Measurements from ENCODE around the gene KLKB1. TPM values are rescaled to one million over a fixed set of nuclear protein-coding genes. Genes with fewer than 3 reads are reported as not detected.
"Not testable (repeated sequence)": the region's sequence is repeated elsewhere in the genome, so short reads cannot be mapped to it uniquely, and the experiment has no call there.

Gene KLKB1
- total RNA-seq, 1 experiment from 2014 or later, result not detected

DNA sequence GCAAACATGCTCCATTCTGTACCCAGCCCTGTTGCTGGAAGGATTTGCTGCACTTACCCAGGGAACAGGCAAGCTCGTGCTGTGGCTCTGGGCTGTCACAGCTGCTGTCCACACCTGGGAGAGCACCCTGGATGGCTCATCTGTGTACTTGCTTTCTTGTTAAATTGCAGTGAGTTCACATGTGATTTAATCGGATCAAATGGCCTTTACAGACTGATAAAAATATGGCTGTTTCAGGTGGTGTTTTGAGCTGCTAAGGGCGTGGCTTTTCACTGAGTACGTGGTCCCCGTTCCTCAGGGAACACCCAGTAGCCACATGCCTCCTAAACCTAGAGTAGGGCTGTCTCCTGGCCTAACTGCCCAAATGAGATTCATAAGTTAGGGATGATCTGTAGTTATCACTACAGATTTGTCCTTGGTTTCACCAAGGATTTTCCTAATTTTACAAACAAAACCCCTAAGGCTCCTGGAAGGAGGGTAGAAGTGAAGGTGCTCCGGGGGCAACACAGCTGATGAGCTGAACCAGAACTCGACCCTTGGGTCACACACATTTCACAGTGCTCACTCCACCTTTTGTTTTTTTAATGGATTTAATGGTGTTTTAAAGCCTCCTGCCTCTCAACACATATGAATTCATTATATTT lies 13.7 kb downstream of the KLKB1 start:
- no peaks in the 10 kb centered on the region for H3K9me3 ChIP-seq (replicated peaks)
- DNase-seq (ENCODE audit: low read depth in 1 of 2, low spot score in 2 of 2), result no peak

DNA sequence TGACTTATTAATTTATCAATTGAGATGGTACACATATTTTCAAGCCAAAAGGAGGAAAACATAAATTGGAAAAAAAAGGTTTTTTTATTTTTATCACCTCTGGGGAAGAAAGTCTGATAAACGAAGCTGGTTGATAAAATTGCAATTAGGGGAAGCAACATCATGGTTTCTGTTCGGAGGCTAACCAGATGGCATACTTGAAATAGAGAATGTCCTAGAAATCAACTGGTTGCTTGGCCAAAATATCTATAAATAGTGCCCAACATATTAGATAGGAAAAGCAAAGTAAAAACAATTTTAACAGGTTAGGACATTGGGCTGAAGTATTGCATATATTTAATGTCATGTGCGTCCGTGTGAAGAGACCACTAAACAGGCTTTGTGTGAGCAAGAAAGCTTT lies 14.3 kb downstream of the KLKB1 start:
- no peaks in the 10 kb centered on the region for H3K36me3 ChIP-seq
- H3K27ac ChIP-seq, result no peak overlapping the region
- no peak overlapping the region for H3K4me3 ChIP-seq
- no peaks in the 10 kb centered on the region for H3K4me1 ChIP-seq (replicated peaks)
- no peaks in the 10 kb centered on the region for H3K27me3 ChIP-seq (replicated peaks)
- DNase-seq (ENCODE audit: low read depth in 1 of 2, low spot score in 2 of 2), result no peak
- no peaks in the 10 kb centered on the region for H3K9me3 ChIP-seq (replicated peaks)

More for the DNA sequence above, 13.7 kb downstream of the KLKB1 start:
- Histone ChIP-seq H3K4me1 (replicated peaks) (no peaks in the 10 kb centered on the region), H3K36me3 (no peaks in the 10 kb centered on the region), H3K27ac (no peak overlapping the region), H3K4me3 (no peak overlapping the region), H3K27me3 (replicated peaks) (no peaks in the 10 kb centered on the region)

DNA sequence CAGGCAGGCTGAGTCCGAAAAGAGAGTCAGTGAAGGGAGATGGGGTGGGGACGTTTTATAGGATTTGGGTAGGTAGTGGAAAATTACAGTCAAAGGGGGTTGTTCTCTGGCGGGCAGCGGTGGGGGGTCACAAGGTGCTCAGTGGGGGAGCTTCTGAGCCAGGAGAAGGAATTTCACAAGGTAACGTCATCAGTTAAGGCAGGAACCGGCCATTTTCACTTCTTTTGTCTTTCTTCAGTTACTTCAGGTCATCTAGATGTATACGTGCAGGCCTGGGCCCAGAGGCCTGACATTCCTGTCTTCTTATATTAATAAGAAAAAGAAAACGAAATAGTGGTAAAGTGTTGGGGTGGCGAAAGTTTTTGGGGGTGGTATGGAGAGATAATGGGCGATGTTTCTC lies 14.7 kb downstream of the KLKB1 start:
- H3K36me3 ChIP-seq; DNase-seq (ENCODE audit: low read depth in 1 of 2, low spot score in 2 of 2); H3K4me1 ChIP-seq (replicated peaks); H3K27me3 ChIP-seq (replicated peaks); H3K9me3 ChIP-seq (replicated peaks); H3K27ac ChIP-seq; H3K4me3 ChIP-seq: not testable (repeated sequence)

DNA sequence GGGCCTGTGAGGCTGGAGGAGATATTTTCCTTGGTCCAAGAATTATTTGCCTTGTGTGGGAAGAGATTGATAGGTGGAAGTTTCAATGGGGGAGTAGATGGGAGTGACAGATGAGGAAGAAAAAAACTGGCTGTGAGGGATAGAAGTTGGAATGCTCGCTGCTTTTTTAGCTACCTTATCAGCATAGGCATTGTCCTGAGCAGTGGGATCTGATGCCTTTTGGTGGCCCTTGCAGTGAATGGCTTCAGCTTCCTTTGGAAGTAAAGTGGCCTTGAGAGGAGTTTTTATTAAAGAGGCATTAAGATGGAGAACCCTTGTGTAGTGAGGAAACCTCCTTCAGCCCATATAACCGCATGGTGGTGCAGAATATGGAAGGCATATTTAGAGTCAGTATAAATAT lies 16.0 kb downstream of the KLKB1 start:
- H3K27me3 ChIP-seq (replicated peaks), result no peaks in the 10 kb centered on the region
- no peaks in the 10 kb centered on the region for H3K4me1 ChIP-seq (replicated peaks)
- H3K27ac ChIP-seq, result no peak overlapping the region
- H3K9me3 ChIP-seq (replicated peaks), result no peaks in the 10 kb centered on the region
- DNase-seq (ENCODE audit: low read depth in 1 of 2, low spot score in 2 of 2), result no peak
- no peaks in the 10 kb centered on the region for H3K36me3 ChIP-seq
- H3K4me3 ChIP-seq, result no peak overlapping the region

DNA sequence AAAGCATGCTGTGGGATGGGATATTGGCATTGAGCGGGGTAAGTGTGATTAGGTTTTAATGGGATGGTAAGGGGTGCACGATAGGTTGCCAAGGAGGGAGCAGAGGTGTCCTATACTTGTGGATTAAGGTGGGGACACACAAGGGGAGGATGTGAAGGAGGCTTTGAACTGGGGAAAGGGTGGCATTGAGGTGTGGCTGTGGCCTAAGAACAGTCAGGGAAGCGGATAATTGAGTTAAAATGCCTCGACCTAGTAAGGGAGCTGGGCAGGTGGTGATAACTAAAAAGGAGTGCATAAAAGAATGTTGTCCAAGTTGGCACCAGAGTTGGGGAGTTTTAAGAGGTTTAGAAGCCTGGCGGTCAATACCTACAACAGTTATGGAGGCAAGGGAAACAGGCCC lies 17.5 kb downstream of the KLKB1 start:
- Histone ChIP-seq H3K27me3 (replicated peaks) (no peaks in the 10 kb centered on the region), H3K4me3 (no peak overlapping the region), H3K9me3 (replicated peaks) (no peaks in the 10 kb centered on the region), H3K36me3 (no peaks in the 10 kb centered on the region), H3K4me1 (replicated peaks) (no peaks in the 10 kb centered on the region), H3K27ac (no peak overlapping the region)
- no peak for DNase-seq (ENCODE audit: low read depth in 1 of 2, low spot score in 2 of 2)

DNA sequence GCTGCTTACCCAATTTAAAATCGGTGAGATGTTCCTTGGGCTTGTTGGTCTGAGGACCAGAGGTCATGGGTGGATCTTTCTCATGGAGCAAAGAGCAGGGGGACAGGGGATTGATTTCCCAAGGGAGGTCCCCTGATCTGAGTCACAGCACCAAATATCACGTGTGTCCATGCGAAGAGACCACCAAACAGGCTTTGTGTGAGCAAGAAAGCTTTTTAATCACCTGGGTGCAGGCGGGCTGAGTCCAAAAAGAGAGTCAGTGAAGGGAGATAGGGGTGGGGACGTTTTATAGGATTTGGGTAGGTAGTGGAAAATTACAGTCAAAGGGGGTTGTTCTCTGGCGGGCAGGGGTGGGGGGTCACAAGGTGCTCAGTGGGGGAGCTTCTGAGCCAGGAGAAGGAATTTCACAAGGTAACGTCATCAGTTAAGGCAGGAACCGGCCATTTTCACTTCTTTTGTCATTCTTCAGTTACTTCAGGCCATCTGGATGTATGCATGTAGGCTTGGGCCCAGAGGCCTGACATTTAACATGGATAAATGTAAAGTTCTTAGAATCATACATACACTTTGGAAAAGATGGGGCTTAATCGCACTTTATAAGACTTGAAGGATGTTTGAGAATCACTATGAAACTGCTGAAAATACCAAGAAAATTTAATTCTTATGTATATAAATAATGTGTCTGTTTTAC lies 19.9 kb downstream of the KLKB1 start:
- H3K9me3 ChIP-seq (replicated peaks); H3K27me3 ChIP-seq (replicated peaks); H3K27ac ChIP-seq; H3K36me3 ChIP-seq; H3K4me1 ChIP-seq (replicated peaks); H3K4me3 ChIP-seq; DNase-seq (ENCODE audit: low read depth in 1 of 2, low spot score in 2 of 2): not testable (repeated sequence)

DNA sequence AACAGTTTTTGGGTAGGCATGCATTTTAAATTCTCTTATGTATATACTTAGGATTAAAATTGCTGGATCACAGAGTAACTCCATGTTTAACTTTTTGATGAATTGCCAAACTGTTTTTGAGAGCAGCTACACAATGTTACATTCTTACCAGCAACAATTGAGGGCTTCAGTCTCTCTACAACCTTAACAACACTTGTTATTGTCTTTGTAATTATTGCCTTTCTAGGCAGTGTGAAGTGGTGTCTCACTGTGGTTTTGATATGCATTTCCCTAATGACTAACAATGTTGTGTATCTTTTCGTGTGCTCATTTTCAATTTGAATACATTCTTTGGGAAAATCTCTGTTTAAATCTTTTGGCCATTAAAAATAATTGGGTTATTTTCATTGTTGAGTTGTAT lies 21.3 kb downstream of the KLKB1 start:
- DNase-seq (ENCODE audit: low read depth in 1 of 2, low spot score in 2 of 2), result no peak
- Histone ChIP-seq H3K27ac (no peak overlapping the region), H3K4me3 (no peak overlapping the region), H3K9me3 (replicated peaks) (no peaks in the 10 kb centered on the region), H3K27me3 (replicated peaks) (no peaks in the 10 kb centered on the region), H3K4me1 (replicated peaks) (no peaks in the 10 kb centered on the region), H3K36me3 (no peaks in the 10 kb centered on the region)

DNA sequence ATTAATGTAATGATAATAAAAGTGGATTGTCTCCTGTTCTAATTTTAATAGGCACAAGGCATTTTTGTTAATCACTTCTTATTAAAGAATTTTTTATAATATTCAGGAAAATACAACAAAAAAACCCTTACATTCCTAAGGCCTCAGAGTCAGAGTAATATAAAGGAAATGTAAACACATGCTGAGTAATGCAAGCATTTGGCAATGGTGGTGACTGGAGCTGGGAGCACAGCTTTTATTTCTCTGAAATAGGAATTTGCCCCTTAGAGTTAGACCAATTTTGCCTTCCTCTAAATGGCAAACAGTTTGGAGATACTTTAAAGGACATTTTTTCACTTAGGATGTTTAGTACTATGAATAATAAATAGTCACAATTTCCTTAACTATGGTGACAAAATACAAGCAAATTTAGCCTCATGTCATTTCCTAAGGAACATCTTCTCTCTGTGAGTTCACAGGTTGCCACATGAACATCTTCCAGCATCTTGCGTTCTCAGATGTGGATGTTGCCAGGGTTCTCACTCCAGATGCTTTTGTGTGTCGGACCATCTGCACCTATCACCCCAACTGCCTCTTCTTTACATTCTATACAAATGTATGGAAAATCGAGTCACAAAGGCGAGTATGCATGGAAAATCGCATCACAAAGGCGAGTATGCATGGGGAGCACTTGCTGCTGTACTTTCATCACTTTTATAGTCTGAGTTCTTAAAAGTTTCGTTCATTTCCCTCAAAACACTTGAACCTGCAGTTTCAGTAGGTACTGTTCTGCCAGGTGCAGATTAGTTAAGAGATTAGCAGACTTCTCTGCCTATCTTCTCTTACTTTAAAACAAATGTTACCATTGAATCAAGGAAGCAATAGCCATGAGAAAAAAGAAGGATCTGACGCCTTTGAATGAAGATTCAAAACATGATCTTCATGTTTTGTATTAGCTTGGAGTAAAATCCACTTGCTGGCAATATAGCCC lies 22.8 kb downstream of the KLKB1 start:
- no peak for DNase-seq (ENCODE audit: low read depth in 1 of 2, low spot score in 2 of 2)

DNA sequence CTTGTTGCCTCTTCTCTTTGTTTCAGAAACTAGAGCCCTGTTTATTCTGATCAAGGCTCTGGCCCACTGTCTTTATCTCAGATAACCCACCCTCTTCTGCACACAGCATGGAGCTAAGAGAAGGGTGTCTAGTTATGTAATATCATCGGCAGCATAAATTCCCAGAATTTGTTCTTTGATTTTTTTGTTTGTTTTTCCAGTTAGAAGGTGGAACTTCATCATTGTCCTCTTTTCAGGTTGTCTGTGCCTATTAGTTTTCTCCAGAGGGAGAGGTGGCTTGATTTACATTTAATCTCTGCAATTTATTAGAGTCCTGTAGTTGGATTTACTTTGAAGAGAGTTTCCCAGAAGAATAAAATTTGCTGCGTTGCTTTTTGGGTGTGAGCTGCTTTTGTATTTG lies 23.5 kb downstream of the KLKB1 start:
- Histone ChIP-seq H3K4me3 (no peak overlapping the region), H3K27me3 (replicated peaks) (no peaks in the 10 kb centered on the region), H3K4me1 (replicated peaks) (no peaks in the 10 kb centered on the region), H3K9me3 (replicated peaks) (no peaks in the 10 kb centered on the region), H3K36me3 (no peaks in the 10 kb centered on the region), H3K27ac (no peak overlapping the region)
- no peak for DNase-seq (ENCODE audit: low read depth in 1 of 2, low spot score in 2 of 2)

More for the DNA sequence above, 22.8 kb downstream of the KLKB1 start:
- H3K36me3 ChIP-seq, result no peaks in the 10 kb centered on the region
- no peaks in the 10 kb centered on the region for H3K4me1 ChIP-seq (replicated peaks)
- H3K27me3 ChIP-seq (replicated peaks), result no peaks in the 10 kb centered on the region
- H3K27ac ChIP-seq, result no peak overlapping the region
- no peak overlapping the region for H3K4me3 ChIP-seq
- no peaks in the 10 kb centered on the region for H3K9me3 ChIP-seq (replicated peaks)

DNA sequence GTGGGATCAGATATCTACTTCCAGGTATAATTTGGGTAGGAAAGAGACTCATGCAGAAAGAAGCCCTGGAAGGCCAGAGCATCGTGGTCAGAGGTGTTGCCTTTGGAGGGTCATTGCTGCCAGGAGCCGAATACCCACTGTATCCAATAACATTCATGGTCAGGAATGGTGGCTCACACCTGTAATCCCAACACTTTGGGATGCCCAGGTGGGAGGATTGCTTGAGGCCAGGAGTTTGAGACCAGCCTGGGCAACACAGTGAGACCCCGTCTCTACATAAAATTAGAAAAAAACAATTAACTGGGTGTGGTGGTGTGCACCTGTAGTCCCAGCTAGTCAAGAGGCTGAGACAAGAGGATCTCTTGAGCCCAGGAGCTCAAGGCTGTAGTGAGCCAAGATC lies 27.8 kb downstream of the KLKB1 start:
- DNase-seq (ENCODE audit: low read depth in 1 of 2, low spot score in 2 of 2), result no peak
- Histone ChIP-seq H3K4me1 (replicated peaks) (no peaks in the 10 kb centered on the region), H3K4me3 (no peak overlapping the region), H3K36me3 (no peaks in the 10 kb centered on the region), H3K9me3 (replicated peaks) (no peaks in the 10 kb centered on the region), H3K27me3 (replicated peaks) (no peaks in the 10 kb centered on the region), H3K27ac (no peak overlapping the region)

DNA sequence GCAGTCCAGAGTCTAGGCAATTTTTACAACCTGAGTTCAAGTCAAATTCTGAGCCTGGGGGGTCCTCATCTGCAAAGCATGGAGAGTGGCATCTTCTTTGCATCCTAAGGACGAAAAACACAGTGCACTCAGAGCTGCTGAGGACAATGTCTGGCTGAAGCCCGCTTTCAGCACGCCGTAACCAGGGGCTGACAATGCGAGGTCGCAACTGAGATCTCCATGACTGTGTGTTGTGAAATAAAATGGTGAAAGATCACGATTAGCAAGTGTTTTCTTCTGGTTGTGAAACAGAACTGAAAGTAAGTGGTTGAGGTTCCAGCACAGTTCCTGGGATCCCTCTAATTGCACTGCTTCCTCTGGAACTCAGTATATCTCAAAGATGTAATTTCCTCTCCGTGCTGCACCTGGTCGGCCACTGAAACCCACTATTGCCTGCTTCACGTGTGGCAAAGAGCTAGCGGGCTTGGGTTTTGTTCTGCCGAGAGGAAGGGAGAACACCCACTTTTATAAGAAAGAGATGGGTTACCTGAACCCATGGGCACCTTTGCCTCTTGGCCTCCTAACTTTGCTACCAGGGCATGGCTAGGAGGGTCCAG lies 31.0 kb downstream of the KLKB1 start:
- Histone ChIP-seq H3K36me3 (no peaks in the 10 kb centered on the region), H3K27ac (no peak overlapping the region), H3K4me3 (no peak overlapping the region), H3K4me1 (replicated peaks) (no peaks in the 10 kb centered on the region), H3K9me3 (replicated peaks) (no peaks in the 10 kb centered on the region), H3K27me3 (replicated peaks) (no peaks in the 10 kb centered on the region)
- no peak for DNase-seq (ENCODE audit: low read depth in 1 of 2, low spot score in 2 of 2)

DNA sequence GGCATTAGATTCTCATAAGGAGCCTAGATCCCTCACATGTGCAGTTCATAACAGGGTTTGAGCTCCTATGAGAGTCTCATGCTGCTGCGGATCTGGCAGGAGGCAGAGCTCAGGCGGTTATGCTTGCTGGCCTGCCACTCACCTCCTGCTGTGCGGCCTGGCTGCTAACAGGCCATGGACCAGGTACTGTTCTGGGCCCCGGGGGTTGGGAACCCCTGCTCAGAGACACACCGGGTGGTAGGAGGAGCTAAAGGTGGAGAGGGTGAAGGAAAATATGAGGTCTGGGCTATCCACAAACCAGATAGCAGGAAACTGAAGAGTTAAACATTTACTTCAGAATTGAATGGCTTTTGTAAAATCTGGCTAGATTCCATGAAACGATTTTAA lies 32.8 kb downstream of the KLKB1 start:
- no peak for DNase-seq (ENCODE audit: low read depth in 1 of 2, low spot score in 2 of 2)
- H3K9me3 ChIP-seq (replicated peaks), result no peaks in the 10 kb centered on the region
- H3K4me1 ChIP-seq (replicated peaks), result no peaks in the 10 kb centered on the region
- H3K27ac ChIP-seq, result no peak overlapping the region
- H3K36me3 ChIP-seq, result no peaks in the 10 kb centered on the region
- no peaks in the 10 kb centered on the region for H3K27me3 ChIP-seq (replicated peaks)
- H3K4me3 ChIP-seq, result no peak overlapping the region

DNA sequence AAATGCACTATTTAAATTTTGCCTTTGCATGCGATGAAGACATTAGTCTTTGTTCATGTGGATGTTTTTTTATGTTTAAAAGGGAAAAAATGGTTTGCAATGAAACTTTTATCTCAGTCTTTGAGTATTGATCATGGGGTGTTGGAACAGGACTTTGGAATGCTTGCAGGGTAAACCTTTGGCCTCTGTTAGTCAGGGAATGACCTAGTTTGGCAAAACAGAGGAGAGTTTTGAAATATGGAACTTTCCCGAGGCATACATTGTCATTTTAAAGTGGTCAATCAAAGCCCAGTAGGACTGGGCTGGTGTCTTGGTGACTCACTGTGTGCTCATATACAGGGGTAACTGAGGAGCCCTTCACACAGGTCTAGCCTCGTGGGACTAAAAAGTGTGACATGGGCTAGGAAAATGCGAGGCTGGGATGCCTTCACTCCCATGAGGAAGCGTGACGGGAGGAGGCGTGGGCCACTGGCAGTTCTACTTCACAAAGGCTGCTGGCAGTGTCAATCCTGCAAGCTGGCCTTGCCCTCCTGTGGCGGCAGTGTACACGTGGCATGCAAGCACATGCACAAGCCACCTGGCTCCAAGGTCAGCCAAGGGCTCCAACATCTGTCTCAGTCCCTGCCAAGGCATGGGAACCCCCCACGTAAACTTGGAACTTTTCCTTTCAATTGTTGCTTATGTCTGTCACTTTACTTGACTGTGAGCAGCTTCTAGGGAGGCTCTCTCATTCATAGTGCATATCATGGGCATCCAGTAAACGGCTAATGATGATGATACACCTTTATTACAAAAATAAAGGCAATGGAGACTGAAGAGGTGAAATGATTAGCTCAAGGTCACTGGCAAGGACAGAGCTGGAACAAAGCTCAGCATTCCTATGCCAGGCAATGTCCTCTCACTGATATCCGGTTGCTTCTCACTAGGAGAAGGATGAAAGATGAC lies 33.5 kb downstream of the KLKB1 start:
- DNase-seq (ENCODE audit: low read depth in 1 of 2, low spot score in 2 of 2), result no peak
- H3K27ac ChIP-seq, result no peak overlapping the region
- no peaks in the 10 kb centered on the region for H3K36me3 ChIP-seq

More for the DNA sequence above, 33.5 kb downstream of the KLKB1 start:
- Histone ChIP-seq H3K27me3 (replicated peaks) (no peaks in the 10 kb centered on the region), H3K9me3 (replicated peaks) (no peaks in the 10 kb centered on the region), H3K4me1 (replicated peaks) (no peaks in the 10 kb centered on the region), H3K4me3 (no peak overlapping the region)
